ENCODE results near the gene MCEMP1. TPM values are rescaled to one million over a fixed set of nuclear protein-coding genes. Genes with fewer than 3 reads are reported as not detected.

Gene MCEMP1
- total and polyA plus RNA-seq, 2 of the 13 experiments (the other 11 are each of a cell fraction or from before 2014, with no cell fraction given) = not detected

GRCh38 chr19:7680606-7681339, 3.9 kb downstream of the MCEMP1 start, which contains the start of gene TRAPPC5 (continued):
- peak; percentile 72; the same call in 1 of the 2 replicates for TF ChIP-seq ZMYM4 (CRISPR knock-in tag; IDR thresholded peaks at IDR 0.05)
- 0 out of 2 replicates have a peak, but pooled peaks have one; percentile 30 for TF ChIP-seq CREB3 (CRISPR knock-in tag; IDR thresholded peaks at IDR 0.05)
- no peak for TF ChIP-seq SP1 (IDR thresholded peaks at IDR 0.05)
- TF ChIP-seq SP1 (CRISPR knock-in tag; IDR thresholded peaks at IDR 0.05) = peak; percentile 85
- no peak for TF ChIP-seq ZNF12 (CRISPR knock-in tag; IDR thresholded peaks at IDR 0.05)
- TF ChIP-seq FOSL1 (CRISPR knock-in tag; IDR thresholded peaks at IDR 0.05; ENCODE audit: borderline replicate concordance) = no peak
- 0 out of 2 replicates have a peak, but pooled peaks have one; percentile 15 for TF ChIP-seq THAP7 (CRISPR knock-in tag; IDR thresholded peaks at IDR 0.05)
- TF ChIP-seq ZFP36L1 (CRISPR knock-in tag; IDR thresholded peaks at IDR 0.05) = no peak
- TF ChIP-seq CENPBD1 (CRISPR knock-in tag; IDR thresholded peaks at IDR 0.05; ENCODE audit: borderline replicate concordance, low read depth) = no peak
- 0 out of 2 replicates have a peak, but pooled peaks have one; percentile 51 for TF ChIP-seq ZBTB14 (CRISPR knock-in tag; IDR thresholded peaks at IDR 0.05)
- TF ChIP-seq ZNF17 (CRISPR knock-in tag; IDR thresholded peaks at IDR 0.05) = no peak
- peak; percentile 67 for TF ChIP-seq ELF3 (CRISPR knock-in tag; IDR thresholded peaks at IDR 0.05)
- TF ChIP-seq STAT5B (CRISPR knock-in tag; IDR thresholded peaks at IDR 0.05) = no peak
- peak; percentile 54; the same call in 1 of the 2 replicates for TF ChIP-seq ZSCAN25 (CRISPR knock-in tag; IDR thresholded peaks at IDR 0.05)
- TF ChIP-seq SETDB1 (CRISPR knock-in tag; IDR thresholded peaks at IDR 0.05; ENCODE audit: borderline replicate concordance) = no peak
- TF ChIP-seq ZNF180 (CRISPR knock-in tag; IDR thresholded peaks at IDR 0.05; ENCODE audit: borderline replicate concordance, low read depth) = no peak
- TF ChIP-seq ZNF280D (CRISPR knock-in tag; IDR thresholded peaks at IDR 0.05) = no peak
- no peak for TF ChIP-seq EZH2 (conservative IDR thresholded peaks at IDR 0.05; ENCODE audit: low read depth, low read length)
- no peak for TF ChIP-seq SNAPC5 (CRISPR knock-in tag; IDR thresholded peaks at IDR 0.05; ENCODE audit: borderline replicate concordance)
- peak; percentile 19 for TF ChIP-seq MED8 (CRISPR knock-in tag; IDR thresholded peaks at IDR 0.05; ENCODE audit: insufficient replicate concordance)
- TF ChIP-seq MTERF4 (CRISPR knock-in tag; IDR thresholded peaks at IDR 0.05) = peak; percentile 77; the same call in 1 of the 2 replicates
- no peak for TF ChIP-seq ATF7 (IDR thresholded peaks at IDR 0.05)
- no peak for TF ChIP-seq ATF7 (CRISPR knock-in tag; IDR thresholded peaks at IDR 0.05)

Data from HepG2 (cell line).